H9 (cell line): ENCODE data around the gene RELB. TPM values are rescaled to one million over a fixed set of nuclear protein-coding genes. Genes with fewer than 3 reads are reported as not detected.

Experiments used
- DNase-seq: peaks from one replicate; pipeline ENCODE4 v3.0.0-alpha.2; 2017
- H2AFZ ChIP-seq: one replicate; pipeline ENCODE4 v1.6.1; 2013; ENCODE audit warnings: mild to moderate bottlenecking, low read length, control low read depth, moderate library complexity
- H2AK5ac ChIP-seq: 2 replicates; pipeline ENCODE4 v1.6.1; 2013; ENCODE audit warnings: low read length, control low read depth, mixed read lengths; ENCODE audit not compliant: insufficient read length
- H2BK120ac ChIP-seq: one replicate; pipeline ENCODE4 v1.6.1; 2013; ENCODE audit warnings: low read depth, mild to moderate bottlenecking, low read length, control low read depth, inconsistent platforms; ENCODE audit not compliant: poor library complexity, severe bottlenecking
- H2BK12ac ChIP-seq: 2 replicates; pipeline ENCODE4 v1.6.1; 2013; ENCODE audit warnings: low read length, control low read depth, mixed read lengths, low read depth; ENCODE audit not compliant: insufficient read length
- H2BK15ac ChIP-seq: 2 replicates; pipeline ENCODE4 v1.6.1; 2013; ENCODE audit warnings: low read depth, low read length, control low read depth
- H2BK20ac ChIP-seq: one replicate; pipeline ENCODE4 v1.6.1; 2013; ENCODE audit warnings: low read depth, mild to moderate bottlenecking, low read length, control low read depth, inconsistent platforms; ENCODE audit not compliant: poor library complexity, severe bottlenecking
- H2BK5ac ChIP-seq: 2 replicates; pipeline ENCODE4 v1.6.1; 2013; ENCODE audit warnings: low read length, control low read depth, mixed read lengths; ENCODE audit not compliant: insufficient read length
- H3K14ac ChIP-seq: 2 replicates; pipeline ENCODE4 v1.6.1; 2013; ENCODE audit warnings: low read length, control low read depth; ENCODE audit not compliant: insufficient read depth
- H3K18ac ChIP-seq: 2 replicates; pipeline ENCODE4 v1.6.1; 2013; ENCODE audit warnings: low read depth, mild to moderate bottlenecking, mixed read lengths, low read length, control low read depth; ENCODE audit not compliant: insufficient read length
- H3K23ac ChIP-seq: 2 replicates; pipeline ENCODE4 v1.6.1; 2013; ENCODE audit warnings: low read length, control low read depth, mixed read lengths, low read depth; ENCODE audit not compliant: insufficient read length
- H3K23me2 ChIP-seq: 2 replicates; pipeline ENCODE4 v1.6.1; 2013; ENCODE audit warnings: low read depth, mild to moderate bottlenecking, mixed read lengths, low read length, control low read depth; ENCODE audit not compliant: insufficient read length, poor library complexity, severe bottlenecking
- H3K27ac ChIP-seq: 2 replicates; pipeline ENCODE4 v1.5.1; 2013; ENCODE audit warnings: low read length, control low read depth, mixed read lengths, low read depth; ENCODE audit not compliant: insufficient read length
- H3K27me3 ChIP-seq: 2 replicates; pipeline ENCODE4 v1.6.1; 2013; ENCODE audit warnings: low read length, control low read depth, inconsistent platforms; ENCODE audit not compliant: insufficient read depth
- H3K4ac ChIP-seq: 2 replicates; pipeline ENCODE4 v1.6.1; 2013; ENCODE audit warnings: low read depth, mild to moderate bottlenecking, control low read depth, inconsistent platforms, low read length, moderate library complexity
- H3K4me1 ChIP-seq: 2 replicates; pipeline ENCODE4 v1.6.1; 2013; ENCODE audit warnings: low read length, control low read depth, inconsistent platforms; ENCODE audit not compliant: insufficient read depth
- H3K4me2 ChIP-seq: 2 replicates; pipeline ENCODE4 v1.6.1; 2013; ENCODE audit warnings: low read length, control low read depth, mixed read lengths; ENCODE audit not compliant: insufficient read length, insufficient read depth
- H3K56ac ChIP-seq: 2 replicates; pipeline ENCODE4 v1.6.1; 2013; ENCODE audit warnings: low read depth, mild to moderate bottlenecking, mixed read lengths, low read length, control low read depth; ENCODE audit not compliant: insufficient read length
- H3K79me1 ChIP-seq: 2 replicates; pipeline ENCODE4 v1.6.1; 2013; ENCODE audit warnings: low read depth, mild to moderate bottlenecking, moderate library complexity, low read length, control low read depth, inconsistent platforms; ENCODE audit not compliant: insufficient read depth, poor library complexity, severe bottlenecking
- H3K79me2 ChIP-seq: 2 replicates; pipeline ENCODE4 v1.6.1; 2013; ENCODE audit warnings: low read length, control low read depth, inconsistent platforms; ENCODE audit not compliant: insufficient read depth
- H3K9ac ChIP-seq: 2 replicates; pipeline ENCODE4 v1.6.1; 2013; ENCODE audit warnings: low read length, control low read depth, mixed read lengths; ENCODE audit not compliant: insufficient read length; ENCODE audit errors: extremely low read depth
- H3K9me3 ChIP-seq: one replicate; pipeline ENCODE4 v1.6.1; 2013; ENCODE audit warnings: low read depth, low read length, inconsistent platforms; ENCODE audit not compliant: control insufficient read depth
- H3T11ph ChIP-seq: one replicate; pipeline ENCODE4 v1.6.1; 2013; ENCODE audit warnings: mild to moderate bottlenecking, low read length, control low read depth, inconsistent platforms
- H4K20me1 ChIP-seq: one replicate; pipeline ENCODE4 v1.6.1; 2013; ENCODE audit not compliant: control insufficient read depth, insufficient read length, insufficient read depth
- H4K5ac ChIP-seq: 2 replicates; pipeline ENCODE4 v1.6.1; 2013; ENCODE audit warnings: low read depth, mild to moderate bottlenecking, mixed read lengths, low read length, control low read depth; ENCODE audit not compliant: insufficient read length
- H4K8ac ChIP-seq: replicated peaks from 2 replicates; pipeline ENCODE4 v1.6.1; 2013; ENCODE audit warnings: low read length, control low read depth, mixed read lengths, low read depth; ENCODE audit not compliant: insufficient read length
- H4K91ac ChIP-seq: 2 replicates; pipeline ENCODE4 v1.6.1; 2013; ENCODE audit warnings: low read depth, mild to moderate bottlenecking, moderate library complexity, mixed read lengths, low read length, control low read depth; ENCODE audit not compliant: insufficient read length
- H3K27ac Mint-ChIP-seq, 3 experiments: 2 replicates in 2 of 3; 3 replicates in 1 of 3; pipeline ENCODE4 v1.8.0; 2020 to 2021; ENCODE audit warnings: mixed read lengths in 3 of 3, mild to moderate bottlenecking in 1 of 3, moderate library complexity in 1 of 3
- H3K27me3 Mint-ChIP-seq: 2 replicates; pipeline ENCODE4 v1.8.0; 2021; ENCODE audit warnings: low read depth, mild to moderate bottlenecking, moderate library complexity, mixed read lengths
- H3K36me3 Mint-ChIP-seq, 3 experiments: 2 replicates in 2 of 3; 3 replicates in 1 of 3; pipeline ENCODE4 v1.8.0; 2020 to 2021; ENCODE audit warnings: low read depth in 3 of 3, mixed read lengths in 3 of 3; ENCODE audit not compliant: insufficient read depth in 1 of 3
- H3K4me1 Mint-ChIP-seq, 2 experiments: 2 replicates each; pipeline ENCODE4 v1.8.0; 2020; ENCODE audit warnings: mixed read lengths in 2 of 2
- H3K4me3 Mint-ChIP-seq, 2 experiments: 2 replicates in 1 of 2; 3 replicates in 1 of 2; pipeline ENCODE4 v1.8.0; 2020 to 2021; ENCODE audit warnings: mild to moderate bottlenecking in 2 of 2, mixed read lengths in 2 of 2, moderate library complexity in 1 of 2
- H3K9me3 Mint-ChIP-seq, 2 experiments: 2 replicates in 1 of 2; 3 replicates in 1 of 2; pipeline ENCODE4 v1.8.0; 2020; ENCODE audit warnings: mild to moderate bottlenecking in 2 of 2, mixed read lengths in 2 of 2, moderate library complexity in 1 of 2
- WGBS: extraction: QIAGEN DNeasy Blood & Tissue Kit; methylation state at CpG from one replicate; pipeline ENCODE4 v1.1.7; 2013; ENCODE audit warnings: missing lambda C conversion rate, low lambda C conversion rate, mixed read lengths; ENCODE audit not compliant: insufficient read length; ENCODE audit errors: extremely low coverage; 5-methylcytosine and 5-hydroxymethylcytosine counted together
- total RNA-seq: library from RNA; stranded (reverse); gene quantifications from 2 replicates; pipeline ENCODE4 v1.2.1, GENCODE V29; 2021
- TF ChIP-seq, protein P1 (sequence below): fragments of 200-600 bp; sonication (generic); conservative IDR thresholded peaks from 3 replicates; pipeline ENCODE4 v1.8.0; 2021; ENCODE audit warnings: antibody characterized with exemption, mild to moderate bottlenecking

Gene RELB
- total RNA-seq, 1 experiment from 2014 or later = 13.7 TPM

DNA sequence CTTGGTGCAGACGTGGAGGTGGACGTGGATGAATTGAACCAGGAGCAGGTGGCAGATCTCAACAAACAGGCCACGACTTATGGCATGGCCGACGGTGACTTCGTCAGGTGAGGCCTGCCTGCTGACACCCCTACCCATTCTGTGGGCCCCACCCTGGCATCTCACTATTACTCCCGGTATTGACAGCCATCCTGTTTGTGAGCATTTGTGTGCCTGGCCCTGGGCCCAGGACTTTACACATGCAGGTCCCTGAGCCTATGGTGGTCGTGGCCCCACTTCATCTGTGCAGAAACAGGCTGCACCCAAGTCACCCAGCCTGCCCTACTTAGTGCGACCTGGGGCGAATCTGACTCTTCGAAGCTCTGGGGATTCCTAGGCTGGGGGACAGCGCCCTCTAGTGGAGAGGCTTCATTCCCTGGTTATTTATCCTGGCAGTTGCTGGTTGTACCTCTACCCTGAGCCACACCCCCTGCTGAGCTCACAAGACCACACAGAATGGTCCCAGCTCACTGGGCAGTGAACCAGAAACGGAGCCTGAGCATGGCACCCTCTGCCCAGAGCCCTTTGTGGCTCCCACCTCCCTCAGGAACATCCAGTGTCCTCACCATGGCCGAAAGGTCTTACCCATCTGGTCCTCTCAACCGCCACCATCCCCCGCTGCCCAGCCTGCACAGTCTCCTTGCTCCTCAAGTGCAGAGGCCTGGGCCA lies 58.1 kb downstream of the RELB start:
- Histone ChIP-seq H2AFZ (no peak overlapping the region), H3K14ac (no peak overlapping the region), H3K4ac (no peak overlapping the region), H3K23me2 (no peaks in the 10 kb centered on the region), H3K79me1 (no peaks in the 10 kb centered on the region), H3K9me3 (no peaks in the 10 kb centered on the region), H2BK20ac (no peak overlapping the region), H3K27me3 (no peaks in the 10 kb centered on the region), H3K4me1 (no peaks in the 10 kb centered on the region), H2BK15ac (no peak overlapping the region), H3K56ac (no peak overlapping the region), H4K20me1 (no peaks in the 10 kb centered on the region), H3K9ac (no peak overlapping the region), H4K91ac (no peak overlapping the region), H4K8ac (no peak overlapping the region), H3K27ac (no peak overlapping the region), H4K5ac (no peak overlapping the region), H2BK120ac (no peak overlapping the region), H3K4me2 (no peak overlapping the region), H2BK5ac (no peak overlapping the region), H2BK12ac (no peak overlapping the region), H2AK5ac (no peak overlapping the region), H3T11ph (no peak overlapping the region), H3K23ac (no peak overlapping the region), H3K79me2 (no peaks in the 10 kb centered on the region), H3K18ac (no peak overlapping the region)
- no CpG with 5 or more reads among the region's 16 CpGs for WGBS
- Mint-ChIP-seq H3K27ac (peak overlapping the region in 1 of 3 experiments; percentile 49; a peak in 1 of 7 replicates), H3K27me3 (no peaks in the 10 kb centered on the region), H3K4me3 (no peak overlapping the region), H3K9me3 (no peaks in the 10 kb centered on the region), H3K4me1 (peaks cover 5 to 6% of the 10 kb centered on the region in 2 experiments; a peak in 3 of 4 replicates), H3K36me3 (peaks cover 47 to 89% (median 87%) of the 10 kb centered on the region in 3 experiments)
- DNase-seq = peak; percentile 87
- TF ChIP-seq, protein P1, sequence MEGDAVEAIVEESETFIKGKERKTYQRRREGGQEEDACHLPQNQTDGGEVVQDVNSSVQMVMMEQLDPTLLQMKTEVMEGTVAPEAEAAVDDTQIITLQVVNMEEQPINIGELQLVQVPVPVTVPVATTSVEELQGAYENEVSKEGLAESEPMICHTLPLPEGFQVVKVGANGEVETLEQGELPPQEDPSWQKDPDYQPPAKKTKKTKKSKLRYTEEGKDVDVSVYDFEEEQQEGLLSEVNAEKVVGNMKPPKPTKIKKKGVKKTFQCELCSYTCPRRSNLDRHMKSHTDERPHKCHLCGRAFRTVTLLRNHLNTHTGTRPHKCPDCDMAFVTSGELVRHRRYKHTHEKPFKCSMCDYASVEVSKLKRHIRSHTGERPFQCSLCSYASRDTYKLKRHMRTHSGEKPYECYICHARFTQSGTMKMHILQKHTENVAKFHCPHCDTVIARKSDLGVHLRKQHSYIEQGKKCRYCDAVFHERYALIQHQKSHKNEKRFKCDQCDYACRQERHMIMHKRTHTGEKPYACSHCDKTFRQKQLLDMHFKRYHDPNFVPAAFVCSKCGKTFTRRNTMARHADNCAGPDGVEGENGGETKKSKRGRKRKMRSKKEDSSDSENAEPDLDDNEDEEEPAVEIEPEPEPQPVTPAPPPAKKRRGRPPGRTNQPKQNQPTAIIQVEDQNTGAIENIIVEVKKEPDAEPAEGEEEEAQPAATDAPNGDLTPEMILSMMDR = peak; percentile 92
